ENCODE results near the gene TMEM43. TPM values are rescaled to one million over a fixed set of nuclear protein-coding genes. Genes with fewer than 3 reads are reported as not detected.

TMEM43 gene
- total and polyA plus RNA-seq, 2 of the 8 experiments (the other 6 are each of a cell fraction or from before 2014, with no cell fraction given) = 27.0 to 33.7 TPM

DNA sequence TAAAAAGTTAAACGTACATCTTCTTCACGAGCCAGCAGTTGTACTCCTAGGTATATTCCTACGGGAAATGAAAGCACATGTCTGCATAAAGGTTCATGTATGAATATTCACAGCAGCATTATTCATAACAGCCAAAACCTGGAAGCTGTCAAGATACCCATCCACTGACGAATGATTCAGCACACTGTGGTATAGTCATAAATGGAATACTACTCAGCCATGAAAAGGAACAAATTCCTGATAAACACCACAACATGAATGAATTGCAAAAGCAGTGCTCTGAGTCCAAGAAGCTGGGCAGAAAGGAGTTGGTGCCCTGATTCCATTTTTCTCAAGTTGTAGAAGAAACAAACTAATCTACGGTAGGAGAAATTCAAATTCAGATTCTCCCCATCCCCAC lies 3.9 kb downstream of the TMEM43 start:
- no peak overlapping the region for H2AFZ ChIP-seq (ENCODE audit: low read length)
- H3K4me3 ChIP-seq (ENCODE audit: extremely low read depth in 1 of 4, insufficient read depth in 2 of 4, low read depth in 3 of 4, low read length in 4 of 4) = no peak overlapping the region
- peaks cover 12% of the 10 kb centered on the region for H3K23me2 ChIP-seq (ENCODE audit: low read depth, low read length)
- no peak for DNase-seq (ENCODE audit: low read depth in 1 of 2, low spot score in 2 of 2)
- H2BK120ac ChIP-seq (replicated peaks; ENCODE audit: low read depth, low read length) = no peak overlapping the region
- no peaks in the 10 kb centered on the region for H3K27me3 ChIP-seq (replicated peaks in 1 of 4; ENCODE audit: control insufficient read depth in 3 of 4, extremely low read depth in 1 of 4, insufficient read depth in 3 of 4, low read length in 3 of 4)
- H2AK5ac ChIP-seq (ENCODE audit: low read depth, low read length) = no peak overlapping the region
- H4K5ac ChIP-seq (ENCODE audit: insufficient read length, low read depth, low read length) = no peak overlapping the region
- no peak overlapping the region for H3K27ac ChIP-seq (ENCODE audit: low read depth, low read length)
- H3K36me3 ChIP-seq (ENCODE audit: control insufficient read depth in 2 of 4, insufficient read depth in 4 of 4, low read length in 3 of 4) = peaks cover 10 to 28% (median 18%) of the 10 kb centered on the region in 4 experiments
- H2BK15ac ChIP-seq (ENCODE audit: low read length) = no peak overlapping the region
- no peak overlapping the region for H2BK12ac ChIP-seq (ENCODE audit: low read depth, low read length)
- H3K9ac ChIP-seq (replicated peaks in 1 of 4; ENCODE audit: extremely low read depth in 1 of 4, low read depth in 3 of 4, low read length in 3 of 4) = no peak overlapping the region
- H3K9me3 ChIP-seq (ENCODE audit: insufficient read depth in 2 of 2, low read depth in 1 of 2, low read length in 1 of 2) = no peaks in the 10 kb centered on the region
- no peak overlapping the region for H4K8ac ChIP-seq (ENCODE audit: extremely low read depth, insufficient read depth, low read length)
- no peak overlapping the region for H3K4me2 ChIP-seq (ENCODE audit: insufficient read depth in 1 of 2, low read depth in 2 of 2, low read length in 2 of 2)
- H2BK5ac ChIP-seq (ENCODE audit: low read depth, low read length) = no peak overlapping the region
- peaks cover 2 to 15% of the 10 kb centered on the region in 2 experiments for H4K20me1 ChIP-seq (replicated peaks in 1 of 2; ENCODE audit: control insufficient read depth in 1 of 2, insufficient read depth in 2 of 2, low read length in 2 of 2)
- no peak overlapping the region for H3K23ac ChIP-seq (ENCODE audit: insufficient read length)
- POLR2A ChIA-PET (ENCODE audit: partially characterized antibody) = interaction anchor here (1.8 kb wide), 1 partner anchor 17 kb away, joined by 7 read pairs; no protein-coding TSS in a partner anchor
- H3K4ac ChIP-seq (replicated peaks; ENCODE audit: insufficient read length, low read depth, low read length) = no peak overlapping the region
- FAIRE-seq = no peak
- WGBS, 2 experiments (ENCODE audit: extremely low coverage in 1 of 2, insufficient coverage in 1 of 2, insufficient read length in 1 of 2, insufficient replicate concordance in 2 of 2, low coverage in 1 of 2, low lambda C conversion rate in 2 of 2, missing lambda C conversion rate in 1 of 2) = 91% methylated on average over 5 of the region's 5 CpGs; no CpG with 5 or more reads in 1 of the 2 experiments
- H2BK20ac ChIP-seq (ENCODE audit: low read length) = no peak overlapping the region
- H4K91ac ChIP-seq (replicated peaks; ENCODE audit: insufficient read length, low read length) = no peak overlapping the region
- H3K18ac ChIP-seq (ENCODE audit: extremely low read depth, low read length) = no peak overlapping the region
- no peak overlapping the region for H3K14ac ChIP-seq (ENCODE audit: insufficient read length)
- peaks cover 7 to 27% of the 10 kb centered on the region in 2 experiments for H3K79me2 ChIP-seq (ENCODE audit: control insufficient read depth in 1 of 2, insufficient read depth in 2 of 2, low read length in 2 of 2)
- peaks cover 0 to 10% (median 7%) of the 10 kb centered on the region in 4 experiments; a peak in 6 of 7 replicates for H3K4me1 ChIP-seq (replicated peaks in 1 of 4; ENCODE audit: control insufficient read depth in 3 of 4, insufficient read depth in 4 of 4, low read length in 3 of 4)
- H3K56ac ChIP-seq (replicated peaks; ENCODE audit: insufficient read length, low read depth, low read length) = no peak overlapping the region
- peaks cover 9% of the 10 kb centered on the region for H3K79me1 ChIP-seq (ENCODE audit: low read depth, low read length)
- CTCF ChIA-PET (ENCODE audit: partially characterized antibody) = interaction anchor here (0.9 to 1.6 kb wide), 5 partner anchors 14 to 232 kb away, joined by 3 to 5 read pairs (median 3); no protein-coding TSS in a partner anchor
- TF ChIP-seq FOSL1 (IDR thresholded peaks at IDR 0.05; ENCODE audit: insufficient read depth, low read depth, low read length) (no peak), KDM1A (IDR thresholded peaks at IDR 0.05; ENCODE audit: borderline replicate concordance, low read length) (peak; percentile 60; the same call in 1 of the 2 replicates), CHD1 (IDR thresholded peaks at IDR 0.05; ENCODE audit: low read depth, low read length) (no peak)
- TF ChIP-seq, protein P1, sequence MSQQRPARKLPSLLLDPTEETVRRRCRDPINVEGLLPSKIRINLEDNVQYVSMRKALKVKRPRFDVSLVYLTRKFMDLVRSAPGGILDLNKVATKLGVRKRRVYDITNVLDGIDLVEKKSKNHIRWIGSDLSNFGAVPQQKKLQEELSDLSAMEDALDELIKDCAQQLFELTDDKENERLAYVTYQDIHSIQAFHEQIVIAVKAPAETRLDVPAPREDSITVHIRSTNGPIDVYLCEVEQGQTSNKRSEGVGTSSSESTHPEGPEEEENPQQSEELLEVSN (IDR thresholded peaks at IDR 0.05) = no peak
